Right cardiac atrium (tissue), 5 donors: Measurements from ENCODE around the gene GARS1. TPM values are rescaled to one million over a fixed set of nuclear protein-coding genes. Genes with fewer than 3 reads are reported as not detected.
A peak's percentile ranks its signal among the peaks of the same experiment; 100 is the strongest.

Experiments
- ATAC-seq, 2 donors: fragments of 200-7000 bp; cut with Tn5 transposase; one replicate each; pipeline versions ENCODE4 v1.8.0 to v1.9.1; 2020; ENCODE audit warnings: moderate library complexity in 2 of 2, mild to moderate bottlenecking in 1 of 2
- DNase-seq, 3 donors: peaks; one replicate each; pipeline ENCODE4 v3.0.0-alpha.2; 2020
- H3K27ac ChIP-seq: one replicate; pipeline ENCODE4 v1.5.1; 2013; ENCODE audit warnings: mild to moderate bottlenecking, low read length, control low read depth, moderate library complexity
- H3K27me3 ChIP-seq: one replicate; pipeline ENCODE4 v1.6.1; 2013; ENCODE audit not compliant: control insufficient read depth, insufficient read depth
- H3K4me1 ChIP-seq: one replicate; pipeline ENCODE4 v1.6.1; 2013; ENCODE audit warnings: low read length; ENCODE audit not compliant: control insufficient read depth, insufficient read depth
- H3K4me3 ChIP-seq: one replicate; pipeline ENCODE4 v1.5.1; 2013; ENCODE audit warnings: low read length, control low read depth
- H3K9me3 ChIP-seq: one replicate; pipeline ENCODE4 v1.6.1; 2013; ENCODE audit warnings: low read length; ENCODE audit not compliant: control insufficient read depth
- WGBS: extraction: QIAGEN DNeasy Blood & Tissue Kit; methylation state at CpG from one replicate; pipeline ENCODE4 v1.1.7; 2013; 5-methylcytosine and 5-hydroxymethylcytosine counted together
- intact Hi-C, 4 donors: fragments of 100-400 bp; cut with DNase I; formaldehyde crosslinking; loops; one replicate each; pipeline versions ENCODE4 v1.11.0 to v1.14.0; 2022 to 2023
- polyA plus RNA-seq: library from polyadenylated mRNA; stranded (reverse); fragments of 200-250 nt; gene quantifications from one replicate; pipeline ENCODE4 v1.2.3, GENCODE V29; 2013
- total RNA-seq, 4 donors: library from RNA; stranded (reverse); fragmentation: NEBNext Ultra II Directional; extraction: Animal tissue kit (Norgen Biotek cat#: 25700); gene quantifications; one replicate each; pipeline ENCODE4 v1.2.1, GENCODE V29; 2021
- donor health status: healthy with polysubstance abuse.
- donor health status: DM: no; HTN: yes; CAD: no.
- donor health status: DM: no; HTN: no; CAD: no.
- donor health status: DM: no; HTN: yes; CAD: no; lungs with severe emphysema.
- donor health status: DM: yes; HTN: yes; CAD: no.

GARS1 gene
- total and polyA plus RNA-seq, 5 donors = 35.8 to 48.8 (median 40.4) TPM

DNA sequence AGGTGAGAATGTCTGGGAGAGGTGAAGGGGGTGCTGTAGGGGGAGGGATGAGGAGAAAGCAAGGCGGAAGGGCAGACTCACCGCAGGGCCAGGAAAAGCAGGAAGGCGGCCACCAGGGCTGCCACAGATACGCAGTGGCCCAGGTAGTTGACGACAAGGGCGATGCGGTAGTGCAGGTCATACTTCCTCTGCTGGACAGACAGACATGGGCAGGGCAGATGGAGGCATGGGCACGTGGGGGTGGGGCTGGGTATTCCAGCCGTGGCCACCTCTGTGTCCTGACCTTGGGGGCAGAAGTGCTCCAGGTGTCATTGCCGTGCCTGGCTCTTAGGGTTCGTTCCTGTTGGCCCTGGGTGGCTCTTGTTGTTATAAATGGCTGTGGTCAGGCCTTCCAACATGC, 70.8 kb downstream of the GARS1 start:
- H3K27ac ChIP-seq = no peak overlapping the region
- no peaks in the 10 kb centered on the region for H3K9me3 ChIP-seq
- H3K4me1 ChIP-seq = no peaks in the 10 kb centered on the region
- 82% methylated on average over 11 of the region's 11 CpGs for WGBS
- ATAC-seq = no peak
- intact Hi-C loops = no loop called here
- no peak for DNase-seq
- H3K4me3 ChIP-seq = no peak overlapping the region
- H3K27me3 ChIP-seq = no peaks in the 10 kb centered on the region

DNA sequence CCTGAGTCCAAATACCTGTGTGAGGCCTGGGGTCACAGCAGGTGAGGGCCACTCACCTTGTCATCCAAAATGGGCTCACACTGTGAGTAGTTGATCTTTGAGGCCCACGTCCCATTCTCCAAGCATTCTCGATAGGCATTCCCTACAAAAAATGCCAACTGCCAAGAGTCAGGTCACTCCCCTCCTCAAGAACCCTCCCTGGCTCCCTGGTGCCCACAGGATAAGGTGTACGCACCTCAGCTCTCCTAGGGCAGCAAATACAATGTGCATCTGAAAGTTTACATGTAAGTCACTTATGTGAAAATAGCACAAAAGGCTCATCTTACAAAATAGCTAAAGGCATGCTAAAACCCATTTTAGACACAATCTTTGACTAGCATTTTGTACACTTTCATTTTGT, 72.5 kb downstream of the GARS1 start:
- Histone ChIP-seq H3K4me1 (no peaks in the 10 kb centered on the region), H3K27me3 (no peaks in the 10 kb centered on the region), H3K4me3 (no peak overlapping the region), H3K9me3 (no peaks in the 10 kb centered on the region), H3K27ac (no peak overlapping the region)
- ATAC-seq (no peak), DNase-seq (no peak)
- WGBS = 76% methylated on average over 3 of the region's 3 CpGs
- intact Hi-C loops = no loop called here

DNA sequence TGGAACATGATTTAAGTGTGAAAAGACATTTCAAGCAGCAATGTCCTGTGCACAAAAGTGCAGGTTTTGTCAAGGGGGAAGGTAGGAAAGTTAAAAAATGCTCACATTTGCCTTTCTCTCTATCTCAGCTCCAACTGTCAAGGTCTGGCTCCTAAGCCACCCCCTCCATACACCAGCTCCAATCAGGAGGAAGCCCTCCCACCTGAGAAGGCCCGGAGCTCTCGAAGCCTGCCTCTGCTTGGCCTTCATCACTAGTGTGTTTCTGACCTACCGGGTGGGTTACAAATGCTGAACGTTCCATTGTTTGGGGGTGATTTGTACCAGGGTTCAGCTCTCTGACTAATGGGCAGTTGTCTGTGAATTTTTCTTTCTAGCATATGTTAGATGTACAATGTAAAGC, 73.4 kb downstream of the GARS1 start:
- no peaks in the 10 kb centered on the region for H3K27me3 ChIP-seq
- DNase-seq (no peak), ATAC-seq (no peak)
- H3K27ac ChIP-seq = no peak overlapping the region
- H3K4me1 ChIP-seq = no peaks in the 10 kb centered on the region
- no peak overlapping the region for H3K4me3 ChIP-seq
- intact Hi-C loops = no loop called here
- 60% methylated on average over 4 of the region's 4 CpGs for WGBS
- no peaks in the 10 kb centered on the region for H3K9me3 ChIP-seq

DNA sequence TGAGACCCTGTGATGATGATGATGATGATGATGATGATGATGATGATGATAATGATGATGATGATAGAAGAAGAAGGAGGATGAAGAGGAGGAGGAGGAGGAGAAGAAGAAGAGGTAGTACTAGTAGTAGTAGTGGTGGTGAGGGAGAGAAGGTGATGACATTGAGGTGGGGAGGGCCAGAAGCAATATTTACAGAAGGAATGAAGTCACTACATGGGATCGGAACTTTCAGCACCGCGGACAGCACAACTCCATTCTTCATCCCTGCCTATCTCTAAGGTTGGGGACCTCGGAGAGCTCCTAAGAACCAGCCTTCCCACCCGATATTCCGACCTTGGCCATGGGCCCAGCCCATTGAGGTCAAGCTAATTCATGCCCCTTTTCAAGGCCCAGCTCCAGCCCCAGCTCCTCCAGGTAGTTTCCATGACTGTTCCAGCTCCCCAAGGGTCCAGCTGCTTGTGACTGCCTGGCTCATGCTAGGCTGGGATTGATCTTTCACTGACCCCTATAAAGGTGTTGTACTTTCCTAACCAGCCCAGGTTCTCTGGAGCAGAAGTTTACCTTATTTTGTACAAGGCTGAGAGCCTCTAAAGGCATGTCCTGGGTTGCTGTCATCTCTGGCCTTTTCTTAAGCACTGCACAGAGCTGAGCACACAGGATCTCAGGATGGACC, 77.3 kb downstream of the GARS1 start:
- ATAC-seq = peak in 1 of 2 donors; percentile 56
- peak; percentile 45 to 75 (median 67) for DNase-seq
- Histone ChIP-seq H3K27ac (no peak overlapping the region), H3K4me1 (no peaks in the 10 kb centered on the region), H3K27me3 (no peaks in the 10 kb centered on the region), H3K9me3 (no peaks in the 10 kb centered on the region), H3K4me3 (no peak overlapping the region)
- intact Hi-C loops = no loop called here
- WGBS = 5% methylated on average over 6 of the region's 6 CpGs

DNA sequence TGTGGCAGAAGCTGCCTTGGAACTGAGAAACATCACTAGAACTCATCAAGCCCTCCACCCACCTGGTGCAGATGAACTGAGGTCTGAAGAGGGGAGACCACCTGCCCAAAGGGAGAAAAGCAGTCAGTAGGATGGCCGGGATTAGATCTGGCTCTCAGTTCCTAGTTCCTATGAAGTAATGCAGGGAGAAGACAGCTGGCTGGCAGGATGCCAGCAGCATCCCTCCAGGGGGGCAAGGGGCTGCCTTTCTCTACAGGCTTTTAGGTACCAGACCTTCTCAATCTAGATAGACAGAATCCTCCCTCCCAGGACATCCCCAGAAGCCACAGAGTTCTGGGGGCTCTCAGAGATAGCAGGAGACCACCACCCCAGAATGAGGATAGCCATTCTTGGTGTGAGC, 79.7 kb downstream of the GARS1 start:
- intact Hi-C loops = no loop called here
- no peaks in the 10 kb centered on the region for H3K9me3 ChIP-seq
- no peaks in the 10 kb centered on the region for H3K27me3 ChIP-seq
- no peak overlapping the region for H3K27ac ChIP-seq
- H3K4me3 ChIP-seq = no peak overlapping the region
- WGBS = 33% methylated on average over 1 of the region's 1 CpG
- no peak for DNase-seq
- H3K4me1 ChIP-seq = no peaks in the 10 kb centered on the region
- ATAC-seq = no peak

DNA sequence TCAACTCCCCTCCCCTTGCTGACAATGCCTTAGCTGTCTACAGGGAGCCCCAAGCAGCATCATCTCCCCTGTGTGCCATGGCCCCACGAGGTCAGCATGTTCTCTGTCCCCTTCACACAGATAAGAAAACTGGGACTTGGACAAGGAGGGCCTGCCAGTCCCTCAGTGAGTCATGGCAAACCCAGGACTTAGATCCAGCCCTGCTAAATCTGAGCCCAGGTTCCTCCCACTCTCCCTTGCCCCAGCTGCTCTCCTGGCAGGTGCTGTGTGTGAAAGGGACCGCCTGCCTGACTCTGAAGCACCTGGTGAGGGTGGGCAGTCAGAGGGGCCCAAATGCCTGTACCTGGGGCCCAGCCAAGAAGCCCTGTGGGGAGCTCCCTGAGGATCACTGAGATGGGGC, 80.2 kb downstream of the GARS1 start:
- no peak overlapping the region for H3K4me3 ChIP-seq
- no peak for ATAC-seq
- no peak overlapping the region for H3K27ac ChIP-seq
- no peaks in the 10 kb centered on the region for H3K27me3 ChIP-seq
- H3K9me3 ChIP-seq = no peaks in the 10 kb centered on the region
- intact Hi-C loops = no loop called here
- no peaks in the 10 kb centered on the region for H3K4me1 ChIP-seq
- DNase-seq = no peak
- 54% methylated on average over 2 of the region's 2 CpGs for WGBS

DNA sequence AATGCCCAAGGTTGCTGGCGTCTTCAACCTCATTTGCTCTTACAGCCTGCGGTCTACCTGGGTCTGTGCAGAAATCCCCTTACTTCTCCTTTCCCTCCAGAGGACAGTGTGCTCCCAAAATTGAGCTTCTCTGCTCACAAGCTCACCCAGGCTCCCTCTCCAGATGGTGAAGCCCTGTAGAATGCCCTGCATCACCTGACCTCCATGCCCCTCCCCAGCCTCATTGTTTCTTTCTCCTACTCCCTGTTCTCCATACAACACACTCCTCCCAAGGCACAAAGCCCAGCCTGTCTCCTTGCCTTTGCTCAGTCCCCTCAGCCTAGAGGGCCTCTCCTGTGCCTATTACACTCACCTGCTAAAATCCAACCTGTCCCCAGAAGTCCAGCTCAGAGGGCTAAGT, 84.1 kb downstream of the GARS1 start:
- no peak overlapping the region for H3K27ac ChIP-seq
- no peak for DNase-seq
- H3K9me3 ChIP-seq = no peaks in the 10 kb centered on the region
- no peak for ATAC-seq
- WGBS = 87% methylated on average over 2 of the region's 2 CpGs
- H3K4me3 ChIP-seq = no peak overlapping the region
- no peaks in the 10 kb centered on the region for H3K27me3 ChIP-seq
- no peaks in the 10 kb centered on the region for H3K4me1 ChIP-seq
- intact Hi-C loops = no loop called here

DNA sequence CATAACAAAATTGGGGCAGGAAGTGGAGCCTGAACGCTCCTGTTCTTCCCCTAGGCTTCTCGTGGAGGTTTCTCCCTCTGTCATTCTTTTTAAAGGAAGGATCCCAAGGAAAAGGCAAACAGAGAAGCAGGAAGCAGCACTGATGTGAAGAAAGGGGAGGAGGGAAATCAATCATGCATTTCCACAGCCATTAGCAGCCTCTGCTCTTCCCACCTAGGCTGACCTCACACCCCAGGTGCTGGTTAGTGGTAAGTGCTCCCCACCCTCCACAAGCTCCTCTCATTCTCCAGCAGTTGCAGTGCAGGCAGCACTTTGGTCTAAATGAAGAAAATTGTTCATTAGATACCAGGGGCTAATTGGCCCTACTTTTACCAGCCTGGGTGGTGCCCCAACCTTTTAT, 85.0 kb downstream of the GARS1 start:
- H3K27me3 ChIP-seq = no peaks in the 10 kb centered on the region
- no peak overlapping the region for H3K27ac ChIP-seq
- DNase-seq = no peak
- intact Hi-C loops = loop anchor here in 1 of 4 donors (5.0 kb wide), 1 partner anchor 63 kb away; no protein-coding TSS in a partner anchor
- ATAC-seq = no peak
- 4% methylated on average over 2 of the region's 2 CpGs for WGBS
- H3K9me3 ChIP-seq = no peaks in the 10 kb centered on the region
- H3K4me3 ChIP-seq = no peak overlapping the region
- H3K4me1 ChIP-seq = no peaks in the 10 kb centered on the region

DNA sequence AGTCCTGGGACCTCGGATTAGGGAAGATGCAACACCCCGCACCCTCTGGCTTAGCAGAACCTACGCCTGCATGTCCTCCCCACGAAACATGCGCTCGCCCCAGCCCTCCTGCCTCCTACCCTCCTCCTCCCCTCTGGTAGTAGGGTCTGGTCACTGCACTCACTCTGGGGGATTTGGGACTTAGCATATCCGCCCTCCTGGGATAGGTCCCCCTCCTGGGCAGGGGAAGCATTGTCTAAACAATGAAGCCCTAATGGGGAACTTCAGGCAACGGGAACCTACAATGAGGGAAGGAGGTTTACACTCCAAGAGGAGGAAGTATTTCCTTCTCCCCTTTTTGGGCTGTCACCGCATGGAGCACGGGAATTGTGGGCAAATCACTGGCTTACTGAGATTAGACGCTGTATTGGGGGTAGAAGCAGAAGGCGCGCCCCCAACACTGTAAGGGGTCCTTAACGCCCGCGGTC, 86.7 kb downstream of the GARS1 start:
- intact Hi-C loops = loop anchor here in 1 of 4 donors (5.0 kb wide), 1 partner anchor 61 kb away; no protein-coding TSS in a partner anchor
- H3K27ac ChIP-seq = no peak overlapping the region
- H3K4me3 ChIP-seq = peak overlapping the region; percentile 57
- WGBS = 14% methylated on average over 16 of the region's 16 CpGs
- no peaks in the 10 kb centered on the region for H3K4me1 ChIP-seq
- no peak for ATAC-seq
- no peaks in the 10 kb centered on the region for H3K27me3 ChIP-seq
- DNase-seq = no peak
- H3K9me3 ChIP-seq = no peaks in the 10 kb centered on the region

DNA sequence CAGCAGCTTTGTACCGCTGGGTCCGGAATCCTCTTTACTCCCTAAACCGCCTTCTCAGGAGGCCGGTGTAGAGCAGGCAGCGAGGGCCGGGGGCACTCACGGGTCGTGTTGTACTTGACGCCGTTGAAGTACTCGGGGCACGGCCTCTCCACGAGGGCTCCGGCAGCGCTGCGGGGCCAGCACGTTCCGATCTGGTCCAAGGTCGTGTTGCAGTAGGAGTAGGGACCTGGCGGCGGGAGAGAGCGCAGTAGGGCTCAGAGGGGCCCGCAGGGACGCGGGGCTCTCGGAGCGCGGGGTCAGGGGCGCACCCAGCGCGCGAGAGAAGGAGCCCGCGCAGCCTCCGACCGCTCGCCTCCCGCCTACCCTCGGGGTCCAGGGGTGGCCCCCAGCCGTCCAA, 87.1 kb downstream of the GARS1 start:
- no peaks in the 10 kb centered on the region for H3K27me3 ChIP-seq
- intact Hi-C loops = loop anchor here in 1 of 4 donors (5.0 kb wide), 1 partner anchor 60 kb away; no protein-coding TSS in a partner anchor
- peak; percentile 19 to 33 for ATAC-seq
- peak overlapping the region; percentile 57 for H3K4me3 ChIP-seq
- no peak overlapping the region for H3K27ac ChIP-seq
- no peaks in the 10 kb centered on the region for H3K4me1 ChIP-seq
- DNase-seq = no peak
- H3K9me3 ChIP-seq = no peaks in the 10 kb centered on the region
- 1% methylated on average over 40 of the region's 40 CpGs for WGBS

DNA sequence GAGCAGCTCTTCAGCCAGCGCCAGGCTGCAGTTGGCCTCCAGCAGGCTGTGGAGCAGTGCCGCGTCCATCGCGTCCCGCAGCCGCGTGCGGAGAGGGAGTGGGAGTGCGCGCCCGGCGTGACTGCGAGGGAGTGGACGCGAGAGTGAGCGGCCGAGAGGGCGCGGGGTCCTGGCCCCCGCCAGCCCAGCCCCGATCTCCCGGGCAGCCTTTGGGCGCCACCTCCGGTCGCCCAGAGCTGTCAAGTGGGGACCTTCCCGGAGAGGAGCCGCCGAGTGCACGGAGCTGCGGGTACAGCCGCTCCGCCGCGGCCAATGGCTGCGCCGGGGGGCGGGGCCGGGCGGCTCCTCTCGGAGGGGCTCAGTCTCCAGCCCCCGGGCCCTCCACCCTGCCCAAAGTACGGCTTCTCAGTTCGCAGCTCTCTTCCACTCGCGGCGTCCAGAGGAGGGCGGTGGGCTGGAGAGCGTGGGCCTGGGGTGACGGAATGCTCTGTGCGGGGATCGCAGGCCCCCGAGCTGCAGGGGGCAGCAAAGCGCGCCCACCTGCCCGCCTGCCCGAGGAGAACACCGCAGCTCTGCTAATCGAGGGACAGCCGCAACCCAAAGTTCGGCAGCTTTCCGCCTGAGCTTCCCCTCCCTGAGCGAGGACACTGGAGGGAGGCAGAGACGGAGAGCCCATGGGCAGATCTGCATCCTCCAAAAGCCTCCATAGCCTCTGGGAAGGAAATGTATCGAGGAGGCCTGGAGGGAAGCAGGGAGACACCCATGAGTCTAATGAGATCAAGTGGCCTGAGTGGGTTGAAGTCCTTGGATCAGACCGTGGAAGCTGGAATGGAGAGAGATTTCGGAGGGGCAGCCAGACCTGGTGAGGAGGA, 87.8 kb downstream of the GARS1 start, which contains the start of gene CRHR2:
Gene CRHR2, minus strand, starts transcription at position 245 of the 872 bp plus-strand sequence. Its CDS starts 176 bp downstream, at position 69.
- H3K4me3 ChIP-seq = peak within 1 kb of the TSS; percentile 57
- H3K27me3 ChIP-seq = no peaks in the 10 kb centered on the region
- no peaks in the 10 kb centered on the region for H3K9me3 ChIP-seq
- intact Hi-C loops = loop anchor here in 1 of 4 donors (5.0 kb wide), 1 partner anchor 60 kb away; no protein-coding TSS in a partner anchor
- WGBS = 4% methylated on average over 67 of the region's 67 CpGs
- ATAC-seq (peak; percentile 72 to 80), DNase-seq (peak in 2 of 3 donors; percentile 60 to 67)
- H3K27ac ChIP-seq = no peak within 1 kb of the TSS
- no peaks in the 10 kb centered on the region for H3K4me1 ChIP-seq
